SK-N-MC (cell line): ENCODE results near the gene PLRG1.

Experiments
- DNase-seq: peaks from one replicate; pipeline ENCODE4 v3.0.0-alpha.2; 2011; ENCODE audit warnings: low read depth, low spot score
- H3K27ac ChIP-seq: fragments of 200-600 bp; sonication (generic); 2 replicates; pipeline ENCODE4 v1.5.1; 2016; ENCODE audit warnings: mixed run types
- H3K36me3 ChIP-seq: fragments of 200-600 bp; sonication (generic); 2 replicates; pipeline ENCODE4 v1.6.1; 2017; ENCODE audit warnings: antibody characterized with exemption, low read length, mixed read lengths; ENCODE audit not compliant: insufficient read depth
- H3K4me3 ChIP-seq: fragments of 200-600 bp; sonication (generic); 2 replicates; pipeline ENCODE4 v1.5.1; 2016
- H3K9ac ChIP-seq: fragments of 200-600 bp; sonication (generic); 2 replicates; pipeline ENCODE4 v1.8.0; 2017; ENCODE audit warnings: mixed run types, mixed read lengths; ENCODE audit not compliant: insufficient read length
- H3K9me3 ChIP-seq: fragments of 200-600 bp; sonication (generic); 2 replicates; pipeline ENCODE4 v1.6.1; 2017; ENCODE audit warnings: low read depth, mild to moderate bottlenecking, antibody characterized with exemption, low read length, moderate library complexity, mixed read lengths
- EZH2 ChIP-seq: fragments of 200-600 bp; sonication (generic); IDR thresholded peaks from one replicate; pipeline ENCODE4 v1.6.1; 2017; ENCODE audit warnings: antibody characterized with exemption
- FOXP2 ChIP-seq: optimal IDR thresholded peaks from 2 replicates; pipeline ENCODE3; 2011; ENCODE audit warnings: mild to moderate bottlenecking, moderate library complexity; ENCODE audit not compliant: insufficient read depth; ENCODE audit errors: extremely low read length, control extremely low read depth
- POLR2AphosphoS5 ChIP-seq: IDR thresholded peaks from 2 replicates; pipeline ENCODE4 v1.6.1; 2012; ENCODE audit warnings: mild to moderate bottlenecking, low read depth, low read length, borderline replicate concordance

The PLRG1 gene

DNA sequence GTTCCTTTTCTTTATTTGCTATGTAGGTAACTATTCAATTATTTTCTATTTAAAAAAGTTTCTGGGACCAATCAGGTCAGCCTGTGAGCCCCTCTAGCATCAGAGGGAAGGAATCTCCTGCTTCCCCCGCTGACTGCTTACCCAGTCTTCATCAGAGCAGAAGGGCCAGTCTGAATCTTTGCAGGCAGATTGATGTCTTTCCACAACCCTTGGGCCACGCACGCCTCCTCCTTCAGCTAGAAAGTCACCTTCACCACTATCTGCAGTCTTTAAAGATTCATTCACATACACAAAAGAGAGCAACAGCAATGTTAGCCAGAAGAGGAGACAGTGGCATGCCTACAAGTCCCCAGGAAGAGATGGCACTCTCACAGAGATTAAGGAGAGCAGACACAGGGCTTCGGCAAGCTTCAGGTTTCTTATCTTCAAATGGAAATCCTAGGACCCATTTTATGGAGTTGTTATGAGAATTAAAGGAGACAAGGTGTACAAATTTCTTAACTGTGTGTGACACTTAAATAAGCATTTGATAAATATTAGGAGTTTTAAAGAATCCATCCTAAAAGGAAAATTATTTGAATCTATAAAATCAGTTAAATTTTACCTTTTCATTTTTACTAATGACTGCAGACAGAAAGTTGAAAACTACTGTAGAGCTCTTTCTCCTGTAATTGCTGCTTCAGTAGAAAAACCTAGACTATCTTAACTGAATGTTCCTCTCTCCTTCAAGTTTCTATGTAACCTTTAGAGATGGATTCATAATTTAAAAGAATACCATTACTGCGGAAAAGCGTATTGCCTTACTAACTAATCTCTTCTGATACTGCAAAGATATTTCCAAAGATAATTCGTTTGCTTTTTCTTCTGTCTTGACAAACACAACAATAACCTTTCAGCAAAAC is 39.3 kb upstream of the PLRG1 start:
- no peak overlapping the region for H3K9ac ChIP-seq
- H3K9me3 ChIP-seq: no peaks in the 10 kb centered on the region
- TF ChIP-seq FOXP2: no peak
- TF ChIP-seq POLR2AphosphoS5: no peak
- no peak for TF ChIP-seq EZH2
- no peak overlapping the region for H3K4me3 ChIP-seq
- no peak overlapping the region for H3K27ac ChIP-seq
- H3K36me3 ChIP-seq: no peaks in the 10 kb centered on the region
- no peak for DNase-seq

DNA sequence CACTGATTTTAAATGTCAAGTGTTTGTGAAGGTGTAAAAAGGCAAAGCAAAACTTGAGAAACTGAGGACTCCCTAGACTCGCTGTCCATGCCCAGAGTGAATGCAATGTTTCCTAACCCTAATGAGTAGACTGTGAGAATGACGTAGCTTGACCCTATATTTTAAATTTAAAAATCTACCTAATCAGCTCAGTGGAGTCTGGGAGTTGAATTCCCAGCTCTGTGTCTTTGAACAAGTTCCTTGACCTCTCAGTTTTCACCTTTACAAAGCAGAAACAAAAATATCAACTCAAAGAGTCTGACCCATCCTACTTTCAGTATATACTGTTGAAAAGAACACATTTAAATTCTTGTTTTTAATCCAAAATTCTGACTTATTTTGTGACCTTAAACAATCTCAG is 38.0 kb upstream of the PLRG1 start:
- no peak for TF ChIP-seq EZH2
- TF ChIP-seq FOXP2: no peak
- no peak for TF ChIP-seq POLR2AphosphoS5
- no peaks in the 10 kb centered on the region for H3K9me3 ChIP-seq
- no peak overlapping the region for H3K4me3 ChIP-seq
- H3K36me3 ChIP-seq: no peaks in the 10 kb centered on the region
- DNase-seq: no peak
- H3K9ac ChIP-seq: no peak overlapping the region
- no peak overlapping the region for H3K27ac ChIP-seq

DNA sequence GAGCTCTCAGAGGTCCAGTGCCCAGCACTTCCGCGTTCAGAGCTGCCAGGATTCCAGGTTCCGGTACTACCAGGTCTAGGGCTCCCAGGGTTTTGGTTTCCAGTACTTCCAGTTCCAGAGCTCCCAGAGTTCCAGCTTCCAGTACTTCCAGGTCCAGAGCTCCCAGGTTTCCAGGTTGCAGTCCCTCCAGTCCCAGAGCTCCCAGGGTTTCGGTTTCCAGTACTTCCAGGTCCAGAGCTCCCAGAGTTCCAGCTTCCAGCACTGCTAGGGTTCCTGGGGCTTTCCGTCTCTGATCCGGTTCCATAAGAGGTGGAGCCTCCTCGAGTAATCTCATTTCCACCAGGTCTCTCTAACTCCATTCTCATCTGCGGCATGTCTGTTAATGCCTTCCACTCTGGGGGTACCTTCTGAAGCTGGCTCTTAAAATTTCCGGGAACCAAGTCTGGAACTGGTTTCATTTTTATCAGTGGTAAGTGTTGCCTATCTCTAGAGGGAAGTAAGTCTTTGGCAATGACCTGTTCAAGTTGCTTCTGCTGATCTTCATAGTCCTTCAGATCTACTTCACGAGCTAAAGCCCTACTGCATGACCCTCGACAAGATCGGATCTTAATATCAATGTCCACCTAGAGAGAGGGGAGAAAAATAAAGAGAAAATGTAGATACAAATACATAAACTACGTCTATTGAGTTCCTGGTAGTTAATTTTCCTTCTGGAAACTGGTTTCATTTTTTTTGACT is 36.3 kb upstream of the PLRG1 start:
- Histone ChIP-seq H3K36me3 (no peaks in the 10 kb centered on the region), H3K9me3 (no peaks in the 10 kb centered on the region), H3K27ac (no peak overlapping the region), H3K4me3 (no peak overlapping the region), H3K9ac (no peak overlapping the region)
- TF ChIP-seq EZH2 (no peak), FOXP2 (no peak), POLR2AphosphoS5 (no peak)
- DNase-seq: no peak

DNA sequence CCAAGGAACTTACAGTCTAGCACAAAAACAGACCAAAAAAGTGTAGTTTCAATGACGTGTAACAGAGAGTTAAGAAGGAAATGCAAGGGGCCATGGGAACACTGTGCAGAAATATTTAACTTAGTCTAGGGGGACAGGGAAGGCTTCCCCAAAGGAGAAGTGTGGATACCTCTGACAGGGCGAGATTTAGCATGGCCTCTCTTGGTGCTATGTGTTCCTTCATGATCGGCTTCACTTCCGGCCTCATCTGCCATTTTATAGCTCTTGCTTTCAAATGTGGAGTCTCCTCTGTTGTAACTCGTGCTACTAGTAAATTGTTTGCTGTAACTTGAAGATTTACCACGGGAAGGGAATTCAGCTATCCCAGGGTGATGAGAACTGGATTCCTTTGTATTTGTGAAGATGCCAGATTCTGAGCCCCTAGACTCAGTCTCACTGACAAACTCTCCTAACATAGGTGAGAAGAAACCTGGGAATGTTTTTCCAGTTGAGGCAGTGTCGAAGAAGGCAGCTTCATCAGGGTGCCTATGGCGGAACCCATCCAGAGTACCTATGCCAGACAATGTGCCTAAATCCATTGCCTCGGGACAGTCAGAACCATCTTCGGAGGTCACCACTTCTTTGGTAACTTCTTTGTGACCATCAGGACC is 35.3 kb upstream of the PLRG1 start:
- Histone ChIP-seq H3K36me3 (no peaks in the 10 kb centered on the region), H3K4me3 (no peak overlapping the region), H3K9me3 (no peaks in the 10 kb centered on the region), H3K9ac (no peak overlapping the region), H3K27ac (no peak overlapping the region)
- no peak for DNase-seq
- no peak for TF ChIP-seq EZH2
- no peak for TF ChIP-seq FOXP2
- no peak for TF ChIP-seq POLR2AphosphoS5

DNA sequence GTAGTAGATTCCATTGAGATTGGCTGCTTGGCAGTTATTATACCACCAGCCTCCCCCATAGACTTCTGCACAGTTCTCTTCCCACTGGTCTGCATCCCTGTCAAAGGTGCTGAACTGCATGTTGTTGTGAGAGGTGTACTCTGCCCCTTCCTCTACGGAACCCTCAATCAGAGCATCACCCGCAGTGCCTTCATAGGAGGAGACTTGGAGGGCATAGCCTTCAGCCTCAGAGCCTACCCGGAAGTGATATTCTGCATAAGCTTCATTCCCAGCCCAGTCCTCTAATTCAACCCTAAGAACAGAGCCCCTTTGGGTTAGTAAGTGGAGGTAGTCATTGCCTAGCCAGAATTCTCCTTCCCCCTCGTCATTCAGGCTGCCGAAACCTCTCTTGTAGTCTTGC is 34.1 kb upstream of the PLRG1 start:
- no peak for DNase-seq
- Histone ChIP-seq H3K9me3 (no peaks in the 10 kb centered on the region), H3K27ac (no peak overlapping the region), H3K4me3 (no peak overlapping the region), H3K9ac (no peak overlapping the region), H3K36me3 (no peaks in the 10 kb centered on the region)
- no peak for TF ChIP-seq FOXP2
- TF ChIP-seq POLR2AphosphoS5: no peak
- no peak for TF ChIP-seq EZH2

DNA sequence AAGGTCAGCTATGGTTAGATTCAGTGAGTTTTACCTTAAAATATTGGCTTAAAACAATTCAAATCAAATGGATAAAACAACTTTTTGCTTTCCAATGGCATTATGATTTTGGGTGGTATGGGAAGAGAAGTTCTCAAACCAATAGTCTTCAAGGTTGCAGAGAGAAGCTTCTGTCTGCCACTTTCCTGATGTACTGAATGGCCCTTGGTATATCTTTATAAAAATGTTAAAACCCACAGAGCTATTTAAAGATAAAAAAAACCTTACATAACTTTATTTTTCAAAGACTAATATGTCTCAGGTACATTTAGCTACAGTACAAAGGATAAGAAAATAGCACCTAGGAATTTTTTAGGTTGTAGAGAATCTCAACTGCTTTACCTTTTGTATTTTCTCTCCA is 33.5 kb upstream of the PLRG1 start:
- DNase-seq: no peak
- Histone ChIP-seq H3K36me3 (no peaks in the 10 kb centered on the region), H3K27ac (no peak overlapping the region), H3K9me3 (no peaks in the 10 kb centered on the region), H3K9ac (no peak overlapping the region), H3K4me3 (no peak overlapping the region)
- TF ChIP-seq POLR2AphosphoS5: no peak
- TF ChIP-seq FOXP2: no peak
- no peak for TF ChIP-seq EZH2

DNA sequence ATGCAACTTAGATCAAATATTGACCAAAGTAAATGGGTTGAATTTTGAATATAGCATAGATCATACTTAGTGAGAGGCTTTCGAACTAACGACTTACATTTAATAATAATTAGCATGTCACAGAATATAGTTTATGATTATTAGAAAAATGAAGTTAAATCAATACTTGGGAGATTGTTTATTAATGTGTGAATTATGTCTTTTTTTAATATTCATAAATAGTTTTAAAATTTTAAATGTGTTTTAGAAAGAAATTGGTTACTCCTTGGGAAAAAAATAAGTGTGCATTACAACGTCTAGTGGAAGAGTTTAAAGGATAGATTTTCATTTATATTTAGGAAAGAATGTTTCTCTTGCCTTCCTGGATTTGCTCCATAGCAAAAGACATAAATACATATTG is 33.0 kb upstream of the PLRG1 start:
- DNase-seq: no peak
- Histone ChIP-seq H3K27ac (no peak overlapping the region), H3K9ac (no peak overlapping the region), H3K36me3 (no peaks in the 10 kb centered on the region), H3K4me3 (no peak overlapping the region), H3K9me3 (no peaks in the 10 kb centered on the region)
- TF ChIP-seq POLR2AphosphoS5 (no peak), EZH2 (no peak), FOXP2 (no peak)

DNA sequence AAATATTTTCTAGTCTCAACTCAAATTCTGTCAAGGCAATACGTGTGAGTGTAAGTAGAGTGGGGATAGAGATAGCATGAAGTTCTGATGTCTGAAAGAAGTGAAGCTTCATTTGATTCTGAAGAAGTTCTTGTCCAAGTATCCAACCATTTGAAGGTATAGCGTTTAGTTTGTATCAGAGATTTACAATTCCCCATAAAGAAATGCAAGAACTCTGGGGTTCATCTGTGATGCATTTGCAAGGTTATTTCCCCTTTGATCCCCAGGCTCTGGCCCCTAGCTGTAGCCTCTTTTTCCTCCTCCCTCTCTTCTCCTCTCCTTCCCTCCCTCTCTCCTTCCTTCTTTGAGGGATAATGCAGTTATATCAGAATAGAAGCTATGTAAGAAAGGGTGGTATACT is 32.5 kb upstream of the PLRG1 start:
- Histone ChIP-seq H3K4me3 (no peak overlapping the region), H3K36me3 (no peaks in the 10 kb centered on the region), H3K9ac (no peak overlapping the region), H3K27ac (no peak overlapping the region), H3K9me3 (no peaks in the 10 kb centered on the region)
- no peak for DNase-seq
- TF ChIP-seq POLR2AphosphoS5: no peak
- TF ChIP-seq EZH2: no peak
- TF ChIP-seq FOXP2: no peak
